ENCODE data around the gene GYS1.

DNA sequence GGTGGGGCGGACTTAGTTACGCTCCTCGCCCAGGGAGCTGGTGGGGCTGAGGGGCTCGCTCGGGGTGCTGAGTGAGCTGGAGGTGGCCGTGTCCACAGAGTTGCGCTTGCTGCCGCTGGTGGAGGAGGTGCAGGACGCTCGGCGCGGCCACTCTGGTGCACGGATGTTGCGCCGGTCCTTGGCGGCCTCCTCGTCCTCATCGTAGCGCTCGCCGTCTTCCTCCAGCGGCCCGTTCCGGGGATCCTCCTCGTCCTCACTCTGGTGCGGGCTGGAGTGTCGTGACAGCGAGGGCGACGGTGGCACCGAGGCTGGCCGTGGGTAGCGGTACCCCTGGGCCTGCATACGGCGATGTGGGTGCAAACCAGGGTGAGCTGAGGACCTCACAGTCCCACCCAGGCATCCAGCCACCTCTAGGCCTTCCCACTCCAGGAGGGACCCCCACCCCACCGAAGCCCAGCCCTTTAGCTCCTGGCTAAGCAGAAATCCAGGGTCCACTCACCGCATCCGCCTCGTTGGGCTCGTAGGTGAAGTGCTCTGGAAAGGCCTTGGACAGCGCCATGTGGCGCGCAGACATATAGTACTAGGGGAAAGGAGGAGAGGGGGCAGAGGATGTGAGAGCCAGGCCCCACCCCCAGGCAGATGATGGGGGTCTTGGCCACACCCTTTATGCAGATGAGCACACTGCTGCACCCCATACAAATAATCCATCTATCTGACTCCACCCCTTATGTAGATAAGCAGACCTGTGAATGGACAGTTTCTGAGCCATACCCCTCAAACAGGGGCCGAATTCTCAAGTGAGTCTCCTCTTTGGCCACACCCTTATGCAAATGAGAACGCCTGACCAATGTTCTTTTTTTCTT is 23.6 kb downstream of the GYS1 start:
- no peak for TF ChIP-seq EP300 (IDR thresholded peaks at IDR 0.05)
- TF ChIP-seq, protein P1, sequence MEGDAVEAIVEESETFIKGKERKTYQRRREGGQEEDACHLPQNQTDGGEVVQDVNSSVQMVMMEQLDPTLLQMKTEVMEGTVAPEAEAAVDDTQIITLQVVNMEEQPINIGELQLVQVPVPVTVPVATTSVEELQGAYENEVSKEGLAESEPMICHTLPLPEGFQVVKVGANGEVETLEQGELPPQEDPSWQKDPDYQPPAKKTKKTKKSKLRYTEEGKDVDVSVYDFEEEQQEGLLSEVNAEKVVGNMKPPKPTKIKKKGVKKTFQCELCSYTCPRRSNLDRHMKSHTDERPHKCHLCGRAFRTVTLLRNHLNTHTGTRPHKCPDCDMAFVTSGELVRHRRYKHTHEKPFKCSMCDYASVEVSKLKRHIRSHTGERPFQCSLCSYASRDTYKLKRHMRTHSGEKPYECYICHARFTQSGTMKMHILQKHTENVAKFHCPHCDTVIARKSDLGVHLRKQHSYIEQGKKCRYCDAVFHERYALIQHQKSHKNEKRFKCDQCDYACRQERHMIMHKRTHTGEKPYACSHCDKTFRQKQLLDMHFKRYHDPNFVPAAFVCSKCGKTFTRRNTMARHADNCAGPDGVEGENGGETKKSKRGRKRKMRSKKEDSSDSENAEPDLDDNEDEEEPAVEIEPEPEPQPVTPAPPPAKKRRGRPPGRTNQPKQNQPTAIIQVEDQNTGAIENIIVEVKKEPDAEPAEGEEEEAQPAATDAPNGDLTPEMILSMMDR (IDR thresholded peaks at IDR 0.05): no peak

Measured in upper lobe of left lung (tissue), 4 donors.